Activated CD4-positive, alpha-beta T cell treated with anti-CD3 and anti-CD28 coated beads for 36 hours (primary cell): ENCODE measurements around the gene NBPF19. TPM values are rescaled to one million over a fixed set of nuclear protein-coding genes. Genes with fewer than 3 reads are reported as not detected.
"Not testable (repeated sequence)": the region's sequence is repeated elsewhere in the genome, so short reads cannot be mapped to it uniquely, and the experiment has no call there.

Experiments
- ATAC-seq: fragments of 200-7000 bp; cut with Tn5 transposase; one replicate; pipeline ENCODE4 v1.10.0; 2021; ENCODE audit warnings: mild to moderate bottlenecking, moderate library complexity
- CTCF ChIA-PET: fragments of 350-600 bp; sonication (Branson Sonifier 250); formaldehyde crosslinking; loops from one replicate; lab custom pipeline; 2021; ENCODE audit warnings: antibody characterized with exemption; lab: Charles Lee
- POLR2A ChIA-PET: fragments of 350-600 bp; sonication (Branson Sonifier 250); formaldehyde crosslinking; loops from one replicate; lab custom pipeline; 2021; ENCODE audit warnings: antibody characterized with exemption, inconsistent platforms; lab: Charles Lee
- DNase-seq: peaks from one replicate; pipeline ENCODE4 v3.0.0-alpha.2; 2020
- H3K27ac Mint-ChIP-seq: one replicate; pipeline ENCODE4 v1.8.0; 2021; ENCODE audit warnings: mixed read lengths
- H3K27me3 Mint-ChIP-seq: one replicate; pipeline ENCODE4 v1.8.0; 2021; ENCODE audit warnings: mixed read lengths
- H3K36me3 Mint-ChIP-seq: one replicate; pipeline ENCODE4 v1.8.0; 2021; ENCODE audit warnings: low read depth, mixed read lengths
- H3K4me1 Mint-ChIP-seq: one replicate; pipeline ENCODE4 v1.8.0; 2021; ENCODE audit warnings: mixed read lengths
- H3K4me3 Mint-ChIP-seq: one replicate; pipeline ENCODE4 v1.8.0; 2021; ENCODE audit warnings: mild to moderate bottlenecking, moderate library complexity, mixed read lengths
- H3K9me3 Mint-ChIP-seq: one replicate; pipeline ENCODE4 v1.8.0; 2021; ENCODE audit warnings: low read depth, mixed read lengths
- intact Hi-C, 2 experiments: fragments of 100-400 bp; cut with DNase I in 1 of 2; cut with micrococcal nuclease in 1 of 2; formaldehyde crosslinking; loops; one replicate each; pipeline versions ENCODE4 v1.14.2 to v1.15.1; 2022 to 2024; cut with DNase I, micrococcal nuclease
- total RNA-seq, 2 experiments: library from RNA; stranded (reverse); gene quantifications; one replicate each; pipeline ENCODE4 v1.2.3, GENCODE V29; 2021

NBPF19 gene
- total RNA-seq: 10 to 100 TPM; 15.0 to 16.1 TPM

GRCh38 chr1:149474745-149475144 lies at the start of gene NBPF19:
TSS of gene NBPF19 (plus strand) at chr1:149475045. CDS start at chr1:149475933, 888 bp downstream.
- H3K4me1 Mint-ChIP-seq, DNase-seq, H3K27ac Mint-ChIP-seq, CTCF ChIA-PET, H3K36me3 Mint-ChIP-seq, H3K27me3 Mint-ChIP-seq, ATAC-seq, H3K4me3 Mint-ChIP-seq, intact Hi-C loops, H3K9me3 Mint-ChIP-seq, POLR2A ChIA-PET: not testable (repeated sequence)

- H3K36me3 Mint-ChIP-seq, H3K27ac Mint-ChIP-seq, POLR2A ChIA-PET, DNase-seq, CTCF ChIA-PET, H3K4me3 Mint-ChIP-seq, H3K27me3 Mint-ChIP-seq, ATAC-seq, intact Hi-C loops, H3K9me3 Mint-ChIP-seq, H3K4me1 Mint-ChIP-seq: not testable (repeated sequence)
Observed at GRCh38 chr1:149428317-149428716, 46.5 kb upstream of the NBPF19 start.

- H3K27me3 Mint-ChIP-seq, intact Hi-C loops, H3K36me3 Mint-ChIP-seq, H3K27ac Mint-ChIP-seq, CTCF ChIA-PET, H3K4me3 Mint-ChIP-seq, ATAC-seq, DNase-seq, POLR2A ChIA-PET, H3K9me3 Mint-ChIP-seq: not testable (repeated sequence)
- peaks cover 18% of the 10 kb centered on the region for H3K4me1 Mint-ChIP-seq
Observed at GRCh38 chr1:149445451-149445850, 29.4 kb upstream of the NBPF19 start.

GRCh38 chr1:149452196-149452595 lies 22.6 kb upstream of the NBPF19 start:
- H3K4me3 Mint-ChIP-seq, H3K27ac Mint-ChIP-seq, CTCF ChIA-PET, H3K36me3 Mint-ChIP-seq, DNase-seq, POLR2A ChIA-PET, H3K9me3 Mint-ChIP-seq, H3K27me3 Mint-ChIP-seq, H3K4me1 Mint-ChIP-seq, ATAC-seq, intact Hi-C loops: not testable (repeated sequence)

- ATAC-seq, H3K27me3 Mint-ChIP-seq, H3K4me3 Mint-ChIP-seq, POLR2A ChIA-PET, CTCF ChIA-PET, DNase-seq, H3K4me1 Mint-ChIP-seq, intact Hi-C loops, H3K36me3 Mint-ChIP-seq, H3K27ac Mint-ChIP-seq, H3K9me3 Mint-ChIP-seq: not testable (repeated sequence)
Observed at GRCh38 chr1:149452652-149453051, 22.2 kb upstream of the NBPF19 start.

- intact Hi-C loops, H3K36me3 Mint-ChIP-seq, CTCF ChIA-PET, H3K27me3 Mint-ChIP-seq, H3K9me3 Mint-ChIP-seq, H3K4me1 Mint-ChIP-seq, ATAC-seq, POLR2A ChIA-PET: not testable (repeated sequence)
- Mint-ChIP-seq H3K4me3 (peak overlapping the region; percentile 77), H3K27ac (peak overlapping the region; percentile 91)
- peak; percentile 80 for DNase-seq
Observed at GRCh38 chr1:149558350-149558825, 83.5 kb downstream of the NBPF19 start.

GRCh38 chr1:149561806-149562205 lies 87.0 kb downstream of the NBPF19 start:
- H3K27me3 Mint-ChIP-seq, H3K4me1 Mint-ChIP-seq, intact Hi-C loops, POLR2A ChIA-PET, H3K9me3 Mint-ChIP-seq, DNase-seq, H3K4me3 Mint-ChIP-seq, ATAC-seq, H3K36me3 Mint-ChIP-seq, CTCF ChIA-PET, H3K27ac Mint-ChIP-seq: not testable (repeated sequence)

GRCh38 chr1:149565485-149565884 lies 90.6 kb downstream of the NBPF19 start:
- H3K27ac Mint-ChIP-seq, H3K9me3 Mint-ChIP-seq, H3K36me3 Mint-ChIP-seq, POLR2A ChIA-PET, H3K4me1 Mint-ChIP-seq, intact Hi-C loops, H3K4me3 Mint-ChIP-seq, DNase-seq, ATAC-seq, CTCF ChIA-PET, H3K27me3 Mint-ChIP-seq: not testable (repeated sequence)

GRCh38 chr1:149572763-149573162 lies 97.9 kb downstream of the NBPF19 start:
- ATAC-seq, POLR2A ChIA-PET, H3K27me3 Mint-ChIP-seq, intact Hi-C loops, H3K36me3 Mint-ChIP-seq, H3K9me3 Mint-ChIP-seq, H3K27ac Mint-ChIP-seq, H3K4me3 Mint-ChIP-seq, H3K4me1 Mint-ChIP-seq, CTCF ChIA-PET, DNase-seq: not testable (repeated sequence)

GRCh38 chr1:149585592-149585991 lies 110.7 kb downstream of the NBPF19 start:
- H3K4me3 Mint-ChIP-seq, H3K27me3 Mint-ChIP-seq, H3K4me1 Mint-ChIP-seq, H3K36me3 Mint-ChIP-seq, intact Hi-C loops, CTCF ChIA-PET, POLR2A ChIA-PET, H3K9me3 Mint-ChIP-seq, ATAC-seq: not testable (repeated sequence)
- DNase-seq: peak; percentile 52
- peak overlapping the region; percentile 31 for H3K27ac Mint-ChIP-seq

Other genes with a start within 250 kb of the NBPF19 start
- gene PPIAL4C, start 108.8 kb downstream of the NBPF19 start, total RNA-seq: not detected